CD4-positive, alpha-beta T cell treated with Interleukin-1 beta for 1 hour (primary cell): Measurements from ENCODE around the gene LAIR1.
A peak's percentile ranks its signal among the peaks of the same experiment; 100 is the strongest.
"Not testable (repeated sequence)": the region's sequence is repeated elsewhere in the genome, so short reads cannot be mapped to it uniquely, and the experiment has no call there.

Experiments
- DNase-seq, 2 donors: peaks; one replicate each; pipeline ENCODE4 v3.0.0-alpha.2; 2020 to 2022

LAIR1 gene

GRCh38 chr19:54375181-54375938, 10.6 kb upstream of the LAIR1 start:
- DNase-seq = peak; percentile 31 to 57

DNA sequence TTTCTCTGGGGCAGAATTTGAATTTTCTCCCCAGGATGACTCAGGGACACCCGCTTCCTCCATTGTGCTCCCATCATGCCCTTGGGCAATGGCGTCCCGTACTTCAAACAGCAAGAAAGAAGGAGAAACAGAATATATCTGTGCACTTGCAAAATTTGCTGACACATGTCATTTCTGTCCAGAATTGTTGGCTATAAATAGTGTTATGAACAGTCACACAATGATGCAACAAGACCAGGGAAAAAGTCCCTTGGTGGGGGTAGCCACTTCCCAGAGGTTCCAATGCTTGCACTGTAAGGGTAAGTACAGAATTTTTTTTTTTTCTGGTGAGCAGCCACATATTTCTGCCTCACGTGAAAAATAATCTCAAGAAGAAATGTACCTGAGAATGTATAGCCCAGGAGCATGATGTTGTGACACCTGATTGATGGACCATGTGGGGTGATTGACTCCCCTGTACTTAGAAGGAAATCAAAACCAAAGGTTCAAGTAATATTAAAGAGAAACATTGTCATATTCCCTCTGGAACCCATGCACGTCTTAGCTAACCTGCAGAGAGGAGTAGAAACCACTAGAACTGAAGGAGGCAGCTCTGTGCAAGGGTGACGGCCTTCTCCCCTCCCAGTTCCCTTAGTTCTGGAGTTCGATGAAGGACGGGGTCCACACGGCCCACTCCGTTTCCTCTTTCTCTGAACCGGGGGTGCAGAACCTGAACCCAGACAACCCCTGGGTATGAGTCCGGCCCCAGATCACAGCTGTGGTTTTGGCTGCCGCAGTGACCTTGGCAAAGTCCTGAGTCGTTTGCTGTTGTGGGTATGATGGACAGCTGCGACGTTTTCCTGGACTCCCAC, 9.3 kb upstream of the LAIR1 start:
- DNase-seq = peak in 1 of 2 donors; percentile 79

DNA sequence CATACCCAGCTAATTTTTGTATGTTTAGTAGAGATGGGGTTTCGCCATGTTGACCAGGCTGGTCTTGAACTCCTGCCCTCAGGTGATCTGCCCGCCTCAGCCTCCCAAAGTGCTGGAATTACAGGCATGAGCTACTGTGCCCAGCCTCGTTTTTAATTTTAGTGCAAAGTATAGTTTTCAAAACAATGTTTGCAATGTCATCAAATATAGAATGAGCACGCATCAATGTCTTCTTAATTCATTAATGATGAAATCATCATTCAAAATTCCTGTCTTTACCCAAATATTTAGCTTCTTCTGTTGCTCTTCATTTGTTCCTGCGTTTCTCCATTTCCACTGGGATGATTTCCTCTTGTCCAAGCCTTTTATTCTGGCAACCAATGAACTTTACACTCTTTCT, 6.7 kb upstream of the LAIR1 start:
- DNase-seq = not testable (repeated sequence)

DNA sequence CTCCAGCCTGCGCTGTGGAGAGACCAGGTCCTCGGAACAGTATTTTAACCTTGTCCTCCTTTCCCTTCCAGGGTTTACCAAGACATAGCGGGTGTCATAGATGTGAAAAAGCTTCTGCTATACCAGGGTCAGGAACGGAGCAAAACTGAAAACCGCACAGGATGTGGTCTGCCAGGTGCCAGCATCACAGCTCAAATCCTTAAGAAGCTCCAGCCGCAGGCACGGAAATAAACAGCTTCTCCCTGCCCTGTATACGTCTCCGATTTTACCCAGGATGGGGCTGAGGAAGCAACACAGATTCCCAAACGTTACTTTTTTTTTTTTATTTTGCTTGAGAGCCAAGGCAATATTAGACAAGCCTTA, 5.7 kb upstream of the LAIR1 start:
- peak; percentile 59 to 63 for DNase-seq

DNA sequence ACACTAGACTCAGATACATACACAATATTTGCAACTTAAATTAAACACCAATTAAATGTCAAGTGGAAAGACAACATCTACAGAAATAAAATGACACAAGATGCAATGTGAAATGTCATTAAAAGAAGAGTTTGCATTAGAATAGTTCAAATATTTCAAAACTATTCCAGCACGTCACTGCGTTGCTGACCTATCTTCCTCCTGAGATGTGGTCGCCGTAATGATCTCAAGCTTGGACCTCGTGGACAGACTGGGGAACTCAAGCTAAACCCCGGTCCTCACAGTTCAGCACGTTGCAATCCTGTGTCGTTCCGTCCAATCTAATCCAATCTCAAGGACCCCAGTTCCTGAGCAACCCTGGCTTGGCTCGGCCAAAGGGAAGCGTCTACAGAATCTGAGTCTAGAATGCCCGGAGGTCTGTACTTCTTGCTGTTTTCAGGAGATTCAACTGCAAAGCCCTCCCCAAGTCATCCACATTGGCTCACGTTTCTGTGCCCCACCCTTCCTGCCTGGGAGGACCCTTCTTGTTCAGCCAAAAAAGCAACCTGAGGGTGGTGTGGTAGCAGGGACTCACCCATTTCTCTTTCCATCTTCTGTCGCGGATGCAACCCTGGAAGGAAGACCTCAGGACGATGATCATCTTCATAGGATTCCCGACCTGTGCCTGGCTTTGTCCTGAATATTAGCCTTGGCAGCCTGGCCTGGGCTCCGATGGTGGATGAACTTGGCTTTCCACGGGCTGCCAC, 5.1 kb upstream of the LAIR1 start:
- DNase-seq = not testable (repeated sequence)

GRCh38 chr19:54369082-54369687, 4.5 kb upstream of the LAIR1 start:
- no peak for DNase-seq

DNA sequence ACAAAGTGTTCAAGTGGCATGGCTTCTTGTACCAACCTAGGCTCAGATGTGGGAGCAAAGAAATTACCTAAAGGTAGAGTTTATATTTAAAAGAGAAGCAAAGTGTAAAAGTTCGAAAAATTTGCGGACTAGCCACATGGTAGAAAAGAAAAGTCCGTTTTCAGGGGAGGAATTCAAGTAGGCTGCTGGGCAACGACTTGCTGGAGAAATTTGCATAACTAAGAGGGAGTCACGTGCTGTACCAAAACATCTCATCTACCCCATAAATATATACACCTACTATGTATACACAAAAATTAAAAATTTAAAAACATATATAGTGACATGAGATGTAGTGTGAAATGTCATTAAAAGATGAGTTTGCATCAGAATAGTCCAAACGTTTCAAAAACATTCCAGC, 2.1 kb upstream of the LAIR1 start:
- DNase-seq = no peak

- DNase-seq = not testable (repeated sequence)
These were observed 1.1 kb upstream of the LAIR1 start for GRCh38 chr19:54365798-54366197.

DNA sequence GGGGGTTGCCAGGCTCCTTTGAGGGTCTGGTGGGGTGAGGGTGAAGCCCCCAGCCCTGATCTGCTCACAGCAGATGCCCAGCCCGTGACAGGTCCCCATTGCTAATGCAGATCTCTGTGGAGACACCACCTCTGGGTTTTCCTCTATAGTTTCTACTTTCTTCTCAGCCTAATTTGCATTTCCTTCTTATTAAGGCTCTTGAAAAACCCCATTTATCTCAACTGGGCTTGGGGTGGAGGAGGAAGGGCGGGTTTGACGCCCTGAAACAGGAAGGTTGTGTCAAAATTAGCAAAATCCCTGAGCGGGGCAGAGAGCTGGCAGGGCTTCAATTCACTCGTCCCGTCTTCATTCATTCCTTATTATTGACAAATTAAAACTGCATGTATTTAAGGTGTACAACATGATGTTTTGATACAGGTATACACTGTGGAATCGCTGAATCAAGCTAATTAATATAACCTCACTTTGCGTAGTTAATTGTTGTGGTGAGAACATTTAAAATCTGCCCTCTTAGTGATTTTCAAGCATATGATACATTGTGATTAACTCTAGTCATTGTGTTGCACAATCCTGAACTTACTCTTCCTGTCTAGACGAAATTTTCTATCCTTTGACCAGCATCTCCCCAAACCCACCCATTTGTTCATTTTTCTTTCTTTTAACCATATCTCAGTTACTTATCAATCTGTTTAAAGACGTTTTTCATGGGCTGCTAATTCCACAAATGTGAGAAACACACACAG, 2.9 kb downstream of the LAIR1 start:
- not testable (repeated sequence) for DNase-seq

GRCh38 chr19:54359149-54359820, 5.4 kb downstream of the LAIR1 start:
- DNase-seq = peak; percentile 77 to 81

- no peak for DNase-seq
These were observed 7.3 kb downstream of the LAIR1 start for GRCh38 chr19:54357381-54357780.

DNA sequence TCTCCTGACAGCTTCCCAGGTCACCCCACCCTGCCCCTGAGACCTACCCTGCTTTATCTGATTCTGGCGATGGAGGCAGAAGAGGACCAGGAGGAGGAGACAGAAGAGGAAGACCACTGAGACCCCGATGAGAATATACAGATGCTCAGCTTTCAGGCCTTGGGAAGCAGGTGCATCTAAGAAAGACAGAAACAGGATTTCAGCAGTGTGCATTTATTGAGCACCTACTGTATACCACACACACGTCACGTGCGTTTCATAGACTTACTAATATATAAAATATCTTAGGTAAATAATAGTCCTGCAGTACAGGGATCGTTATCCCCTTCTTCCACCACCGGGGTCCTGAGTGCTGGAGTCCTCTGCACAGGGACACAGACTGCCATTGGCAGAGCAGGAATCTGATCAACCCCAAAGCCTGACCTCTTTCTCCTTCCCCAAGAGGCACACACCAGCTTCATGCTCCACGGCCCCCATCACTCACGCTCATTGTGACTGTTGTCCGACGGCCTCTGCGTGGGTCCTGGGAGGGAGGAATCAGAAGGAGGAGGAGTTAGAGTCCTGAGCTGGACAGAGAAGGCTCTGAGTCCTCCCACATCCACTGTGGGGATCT, 8.2 kb downstream of the LAIR1 start:
- DNase-seq = no peak

GRCh38 chr19:54355675-54356074, 9.1 kb downstream of the LAIR1 start:
- DNase-seq = no peak

DNA sequence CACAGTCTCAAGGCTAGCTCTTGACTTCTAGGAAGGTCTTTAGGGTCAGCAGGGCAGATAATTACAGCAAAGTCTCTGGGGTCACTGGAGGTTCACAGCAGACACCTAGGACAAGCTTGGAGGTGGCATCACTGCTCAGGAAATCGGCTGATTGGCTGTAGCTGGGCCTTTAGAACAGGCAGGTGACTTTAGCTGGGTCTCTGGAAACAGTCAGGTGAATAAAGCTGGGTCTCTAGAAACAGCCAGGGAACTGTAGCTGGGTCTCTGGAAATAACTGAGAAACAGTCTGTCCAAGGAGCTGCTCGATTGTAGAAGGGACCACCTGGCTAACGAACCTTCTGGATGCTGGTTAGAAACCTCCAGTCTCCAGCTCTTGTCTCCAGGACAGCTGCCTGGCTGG, 10.0 kb downstream of the LAIR1 start:
- DNase-seq = no peak

DNA sequence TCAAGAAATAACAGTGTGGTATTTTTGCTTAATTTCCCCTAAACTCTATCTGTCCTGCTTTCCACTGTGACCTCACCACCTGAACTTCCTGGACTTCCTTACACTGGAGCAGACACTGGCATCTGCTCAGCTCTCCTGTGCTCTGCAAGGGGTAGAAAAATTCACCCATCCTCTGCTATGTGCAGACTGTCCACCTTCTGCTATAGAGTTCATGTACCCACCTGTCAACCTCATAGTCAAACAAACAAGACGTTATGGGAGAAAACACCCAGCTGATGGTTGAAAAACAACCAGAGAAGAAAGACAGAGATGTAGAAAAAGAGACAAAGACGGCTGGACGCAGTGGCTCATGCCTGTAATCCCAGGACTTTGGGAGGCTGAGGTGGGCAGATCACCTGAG, 12.2 kb downstream of the LAIR1 start:
- no peak for DNase-seq

DNA sequence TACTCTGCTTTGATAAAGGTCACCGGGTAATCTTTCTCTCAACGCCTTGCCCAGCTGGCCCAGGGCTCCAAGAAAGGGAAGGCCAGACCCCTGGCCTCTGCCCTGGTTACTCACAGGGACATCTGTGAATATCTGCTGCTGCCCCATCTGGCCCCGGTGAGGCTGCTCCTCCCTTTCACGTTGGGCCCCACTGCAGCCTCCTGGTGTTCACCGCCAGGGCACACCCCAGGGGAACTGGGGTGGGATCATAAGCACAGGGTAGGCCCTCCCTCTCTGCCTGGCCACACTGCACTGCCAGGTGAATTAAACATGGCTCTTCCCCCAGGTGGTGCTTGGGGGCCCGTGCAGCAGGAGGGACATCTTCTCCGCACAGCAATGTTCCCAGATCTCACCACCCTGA, 12.7 kb downstream of the LAIR1 start:
- DNase-seq = no peak

DNA sequence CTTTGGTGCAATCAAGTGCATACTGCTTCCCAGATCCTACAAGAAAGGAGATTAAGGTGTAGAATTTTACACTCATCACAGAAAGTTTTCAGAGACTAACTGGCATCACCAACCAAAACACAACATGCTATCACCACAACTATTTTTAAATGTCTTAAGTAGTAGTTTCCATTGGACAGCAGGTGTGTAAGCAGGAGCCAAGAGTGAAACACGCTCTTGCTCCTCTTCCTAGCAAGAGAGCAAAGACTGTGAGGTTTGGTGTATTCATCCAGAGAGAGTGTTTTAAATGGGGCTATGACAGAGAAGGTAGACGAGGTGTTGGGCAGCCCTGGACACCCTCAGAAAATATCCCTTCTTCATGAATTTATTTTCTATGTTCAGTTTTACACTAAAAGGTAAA, 13.3 kb downstream of the LAIR1 start:
- DNase-seq = no peak

DNA sequence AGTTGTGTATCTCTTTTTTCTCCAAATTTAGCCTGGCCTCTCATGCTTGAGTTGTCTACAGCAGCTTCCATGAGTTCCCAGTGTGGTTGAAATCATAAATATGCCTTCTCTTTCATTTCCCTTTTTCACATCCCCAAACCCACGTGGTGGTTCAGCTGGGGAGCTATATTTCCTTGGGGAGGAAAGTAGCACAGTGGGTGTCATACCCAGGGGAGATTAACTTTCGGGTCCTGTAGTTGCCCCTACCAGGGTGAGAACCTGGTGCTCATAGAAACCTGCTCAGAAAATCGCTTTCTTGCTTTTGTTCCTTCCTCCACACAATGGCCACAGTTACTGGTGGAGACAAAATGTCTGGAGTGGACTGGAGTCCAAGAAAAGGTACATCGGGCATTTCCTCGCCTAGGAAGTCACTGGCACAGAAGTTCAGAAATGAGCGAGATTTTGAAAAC, 18.8 kb downstream of the LAIR1 start:
- peak in 1 of 2 donors; percentile 39 for DNase-seq

- DNase-seq = no peak
These were observed 20.9 kb downstream of the LAIR1 start for GRCh38 chr19:54343868-54344267.

- DNase-seq = no peak
These were observed 23.4 kb downstream of the LAIR1 start for GRCh38 chr19:54341295-54341694.
